BE2C (cell line): ENCODE results near the gene ACOT7.

ENCODE experiments used
- DNase-seq: peaks from one replicate; pipeline ENCODE4 v3.0.0-alpha.2; 2020
- H3K27me3 ChIP-seq: fragments of 250-450 bp; sonication (Bioruptor Pico); 2 replicates; pipeline ENCODE4 v1.5.1; 2020; ENCODE audit warnings: mild to moderate bottlenecking
- H3K36me3 ChIP-seq: fragments of 250-450 bp; sonication (Bioruptor Pico); 2 replicates; pipeline ENCODE4 v1.5.1; 2020; ENCODE audit warnings: mild to moderate bottlenecking
- H3K4me1 ChIP-seq: fragments of 250-450 bp; sonication (Bioruptor Pico); 2 replicates; pipeline ENCODE4 v1.5.1; 2020
- H3K4me3 ChIP-seq: 2 replicates; pipeline ENCODE4 v1.5.1; 2011; ENCODE audit warnings: low read depth, low read length
- H3K9me3 ChIP-seq: fragments of 250-450 bp; sonication (Bioruptor Pico); 2 replicates; pipeline ENCODE4 v1.5.1; 2020
- TF ChIP-seq, protein P1 (sequence below): IDR thresholded peaks from 2 replicates; pipeline ENCODE4 v1.5.1; 2012; ENCODE audit warnings: mild to moderate bottlenecking, low read depth, low read length

The ACOT7 gene

DNA sequence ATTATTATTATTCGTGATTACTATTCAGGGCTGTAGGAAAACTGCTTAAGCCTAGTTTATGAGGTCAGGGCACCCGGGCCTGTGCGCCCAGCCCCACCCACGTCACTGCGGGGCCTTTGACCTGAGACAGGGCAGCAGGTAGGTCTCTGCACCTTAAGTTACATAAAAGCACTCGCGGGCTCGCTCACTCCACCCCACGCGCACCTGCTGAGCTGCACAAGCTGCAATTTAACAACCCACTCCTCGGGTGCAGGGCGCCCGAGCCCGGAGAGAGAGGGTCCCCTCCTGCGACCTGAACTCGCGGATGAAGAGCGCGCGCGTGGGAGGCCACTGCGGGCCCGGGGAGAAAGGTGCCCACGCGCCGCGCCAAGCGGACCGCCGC, 158.3 kb downstream of the ACOT7 start:
- TF ChIP-seq, protein P1, sequence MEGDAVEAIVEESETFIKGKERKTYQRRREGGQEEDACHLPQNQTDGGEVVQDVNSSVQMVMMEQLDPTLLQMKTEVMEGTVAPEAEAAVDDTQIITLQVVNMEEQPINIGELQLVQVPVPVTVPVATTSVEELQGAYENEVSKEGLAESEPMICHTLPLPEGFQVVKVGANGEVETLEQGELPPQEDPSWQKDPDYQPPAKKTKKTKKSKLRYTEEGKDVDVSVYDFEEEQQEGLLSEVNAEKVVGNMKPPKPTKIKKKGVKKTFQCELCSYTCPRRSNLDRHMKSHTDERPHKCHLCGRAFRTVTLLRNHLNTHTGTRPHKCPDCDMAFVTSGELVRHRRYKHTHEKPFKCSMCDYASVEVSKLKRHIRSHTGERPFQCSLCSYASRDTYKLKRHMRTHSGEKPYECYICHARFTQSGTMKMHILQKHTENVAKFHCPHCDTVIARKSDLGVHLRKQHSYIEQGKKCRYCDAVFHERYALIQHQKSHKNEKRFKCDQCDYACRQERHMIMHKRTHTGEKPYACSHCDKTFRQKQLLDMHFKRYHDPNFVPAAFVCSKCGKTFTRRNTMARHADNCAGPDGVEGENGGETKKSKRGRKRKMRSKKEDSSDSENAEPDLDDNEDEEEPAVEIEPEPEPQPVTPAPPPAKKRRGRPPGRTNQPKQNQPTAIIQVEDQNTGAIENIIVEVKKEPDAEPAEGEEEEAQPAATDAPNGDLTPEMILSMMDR, result no peak
- Histone ChIP-seq H3K27me3 (no peaks in the 10 kb centered on the region), H3K36me3 (no peaks in the 10 kb centered on the region; the same call in none of the 2 replicates), H3K4me3 (peak overlapping the region; percentile 80), H3K4me1 (no peaks in the 10 kb centered on the region), H3K9me3 (no peaks in the 10 kb centered on the region)
- DNase-seq, result no peak

DNA sequence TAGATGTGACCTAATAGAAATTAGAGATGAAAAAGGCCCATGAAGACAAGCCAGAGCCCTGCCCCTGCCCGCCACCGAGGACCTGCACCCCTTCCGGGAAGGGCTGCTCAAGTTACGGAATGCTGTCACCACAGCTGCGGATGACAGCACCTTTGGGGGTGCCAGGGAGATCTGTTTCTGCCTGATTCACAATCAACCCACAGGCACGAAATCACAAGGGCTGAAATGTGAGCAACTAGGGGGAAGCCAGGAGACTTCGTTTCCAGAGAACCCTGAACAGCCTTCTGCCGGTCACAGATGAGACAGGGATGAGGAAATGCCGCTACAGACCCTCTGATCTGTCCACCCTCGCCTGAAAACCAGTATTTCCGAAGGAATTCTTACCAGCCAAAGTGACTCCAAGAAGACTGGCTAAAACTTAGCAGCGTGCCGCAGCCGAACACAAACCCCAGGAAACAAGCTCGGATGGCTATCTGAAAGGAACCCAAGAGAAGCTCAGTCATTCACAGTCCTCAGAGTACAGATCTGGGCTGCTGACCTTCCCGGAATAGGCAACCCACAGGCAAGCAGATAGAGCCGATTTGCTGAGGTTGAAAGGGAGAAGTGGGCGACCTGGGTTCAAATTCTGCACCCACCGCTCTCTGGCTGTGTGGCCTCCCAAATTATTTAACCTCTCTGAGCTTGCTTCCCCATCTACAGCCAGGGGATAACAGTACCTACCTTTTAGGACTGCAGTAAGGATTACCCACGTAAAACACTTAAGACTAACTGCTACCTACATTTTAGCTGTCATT, 158.9 kb downstream of the ACOT7 start:
- TF ChIP-seq, protein P1, result no peak
- DNase-seq, result no peak
- no peaks in the 10 kb centered on the region for H3K9me3 ChIP-seq
- no peaks in the 10 kb centered on the region for H3K4me1 ChIP-seq
- H3K4me3 ChIP-seq, result peak overlapping the region; percentile 80
- no peaks in the 10 kb centered on the region for H3K27me3 ChIP-seq
- no peaks in the 10 kb centered on the region; the same call in none of the 2 replicates for H3K36me3 ChIP-seq

DNA sequence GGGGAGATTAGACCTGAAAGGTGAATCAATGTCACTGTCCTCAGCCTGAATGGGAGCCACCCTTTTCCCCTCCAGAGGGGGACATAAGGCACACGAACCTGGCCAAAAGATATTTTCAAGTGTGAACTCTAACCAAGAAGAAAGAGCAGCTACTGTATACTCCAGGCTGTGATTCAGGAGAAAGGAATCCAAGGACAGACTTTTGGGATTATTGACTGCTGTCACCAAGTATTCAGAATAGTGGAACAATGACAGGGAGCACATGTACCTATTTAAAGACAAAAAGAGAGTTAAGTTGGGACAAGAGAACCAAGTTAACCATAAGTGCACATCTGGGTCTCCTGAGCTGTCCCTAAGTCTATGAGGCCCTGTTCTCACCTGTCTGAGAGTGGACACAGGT, 160.2 kb downstream of the ACOT7 start:
- H3K36me3 ChIP-seq, result no peaks in the 10 kb centered on the region; the same call in none of the 2 replicates
- no peaks in the 10 kb centered on the region for H3K4me1 ChIP-seq
- TF ChIP-seq, protein P1, result no peak
- H3K27me3 ChIP-seq, result no peaks in the 10 kb centered on the region
- no peak for DNase-seq
- no peak overlapping the region for H3K4me3 ChIP-seq
- H3K9me3 ChIP-seq, result no peaks in the 10 kb centered on the region

DNA sequence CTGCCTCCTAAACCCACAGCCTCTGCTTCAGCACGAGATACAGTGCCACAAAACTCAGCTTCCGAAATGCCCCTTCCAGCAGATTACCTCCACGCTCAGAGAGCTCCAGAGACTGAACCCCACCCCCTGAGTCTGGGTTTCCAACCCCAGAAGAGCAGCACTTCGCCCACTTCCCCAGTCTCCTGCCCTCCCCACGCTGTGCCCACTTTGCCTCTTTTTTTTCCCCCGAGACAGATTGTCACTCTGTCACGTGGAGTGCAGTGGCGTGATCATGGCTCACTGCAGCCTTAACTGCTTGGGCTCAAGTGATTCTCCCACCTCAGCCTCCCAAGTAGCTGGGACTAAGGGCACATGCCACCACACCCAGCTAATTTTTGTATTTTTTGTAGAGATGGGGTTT, 167.9 kb downstream of the ACOT7 start:
- Histone ChIP-seq H3K4me1 (no peaks in the 10 kb centered on the region), H3K9me3 (no peaks in the 10 kb centered on the region), H3K4me3 (no peak overlapping the region), H3K36me3 (peaks cover 23% of the 10 kb centered on the region), H3K27me3 (no peaks in the 10 kb centered on the region)
- TF ChIP-seq, protein P1, result no peak
- DNase-seq, result no peak

DNA sequence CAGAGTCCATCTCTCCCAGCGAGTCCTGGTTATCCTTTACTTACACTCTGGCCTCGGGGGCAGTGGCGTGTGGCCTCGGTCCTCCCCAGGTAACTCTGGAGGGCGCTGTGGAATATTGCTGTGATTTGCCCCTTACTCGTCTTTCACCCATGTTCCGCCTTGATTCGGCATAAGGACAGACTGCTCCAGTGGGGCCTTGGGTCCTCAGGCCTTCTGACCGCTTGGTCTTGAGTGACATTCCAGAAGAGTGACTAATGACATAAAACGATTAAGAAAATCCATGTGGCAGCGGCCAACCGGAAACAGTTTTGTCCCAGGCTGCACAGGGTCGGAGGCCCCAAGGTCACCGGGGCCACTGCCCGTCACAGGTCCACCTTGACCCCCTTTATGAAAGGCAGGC, 168.8 kb downstream of the ACOT7 start:
- Histone ChIP-seq H3K36me3 (peaks cover 23% of the 10 kb centered on the region), H3K9me3 (no peaks in the 10 kb centered on the region), H3K4me3 (no peak overlapping the region), H3K27me3 (no peaks in the 10 kb centered on the region), H3K4me1 (no peaks in the 10 kb centered on the region)
- no peak for DNase-seq
- TF ChIP-seq, protein P1, result no peak

DNA sequence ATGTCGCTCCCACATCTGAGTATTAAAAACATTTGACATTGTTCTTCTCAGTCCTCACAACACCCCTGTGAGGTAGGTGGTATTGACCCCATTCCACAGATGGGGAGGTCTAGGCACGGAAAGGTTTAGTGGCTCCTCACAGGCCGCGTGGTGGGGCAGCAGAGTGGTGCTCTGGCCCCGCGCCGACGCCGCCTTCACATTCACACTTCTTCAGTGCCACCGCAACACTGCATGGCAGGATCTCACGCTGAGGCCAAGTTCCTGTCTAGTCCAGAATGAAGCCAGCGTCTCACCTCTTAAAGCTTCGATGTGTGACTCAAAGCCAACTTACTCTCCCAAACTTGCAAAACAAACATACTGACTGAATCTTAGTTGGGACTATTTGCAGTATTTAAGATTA, 169.9 kb downstream of the ACOT7 start:
- H3K27me3 ChIP-seq, result no peaks in the 10 kb centered on the region
- H3K4me1 ChIP-seq, result no peaks in the 10 kb centered on the region
- H3K9me3 ChIP-seq, result no peaks in the 10 kb centered on the region
- TF ChIP-seq, protein P1, result no peak
- H3K4me3 ChIP-seq, result no peak overlapping the region
- H3K36me3 ChIP-seq, result peaks cover 23% of the 10 kb centered on the region
- DNase-seq, result no peak
